RWPE2 (cell line): ENCODE results near the gene CBFA2T2.
A peak's percentile ranks its signal among the peaks of the same experiment; 100 is the strongest.
"Not testable (repeated sequence)": the region's sequence is repeated elsewhere in the genome, so short reads cannot be mapped to it uniquely, and the experiment has no call there.

Experiments
- ATAC-seq: fragments of 200-7000 bp; cut with Tn5 transposase; 3 replicates; pipeline ENCODE4 v1.9.1; 2021; ENCODE audit warnings: low read depth
- DNase-seq: peaks from one replicate; pipeline ENCODE4 v3.0.0-alpha.2; 2020; ENCODE audit warnings: low spot score
- H3K27ac ChIP-seq: fragments of 450-650 bp; 2 replicates; pipeline ENCODE4 v1.5.1; 2017; ENCODE audit warnings: mild to moderate bottlenecking; ENCODE audit not compliant: poor library complexity, severe bottlenecking
- H3K27me3 ChIP-seq: fragments of 250-450 bp; sonication (Bioruptor Pico); 2 replicates; pipeline ENCODE4 v1.5.1; 2021; ENCODE audit warnings: mild to moderate bottlenecking, moderate library complexity; ENCODE audit not compliant: insufficient read depth, poor library complexity, severe bottlenecking
- H3K36me3 ChIP-seq: fragments of 250-450 bp; sonication (Bioruptor Pico); 2 replicates; pipeline ENCODE4 v1.5.1; 2020; ENCODE audit warnings: low read depth, mild to moderate bottlenecking, moderate library complexity
- H3K4me1 ChIP-seq: fragments of 250-450 bp; sonication (Bioruptor Pico); 2 replicates; pipeline ENCODE4 v1.5.1; 2021; ENCODE audit warnings: mild to moderate bottlenecking, moderate library complexity; ENCODE audit not compliant: insufficient read depth, poor library complexity, severe bottlenecking
- H3K4me3 ChIP-seq: fragments of 250-450 bp; sonication (Bioruptor Pico); 2 replicates; pipeline ENCODE4 v1.5.1; 2021; ENCODE audit warnings: mild to moderate bottlenecking, moderate library complexity; ENCODE audit not compliant: severe bottlenecking
- H3K9me3 ChIP-seq: fragments of 250-450 bp; sonication (Bioruptor Pico); 2 replicates; pipeline ENCODE4 v1.5.1; 2021; ENCODE audit warnings: mild to moderate bottlenecking, moderate library complexity; ENCODE audit not compliant: severe bottlenecking
- CTCF ChIP-seq: fragments of 450-650 bp; IDR thresholded peaks from one replicate; pipeline ENCODE4 v1.5.1; 2017; ENCODE audit warnings: mild to moderate bottlenecking, moderate library complexity; ENCODE audit not compliant: poor library complexity, severe bottlenecking

The CBFA2T2 gene

GRCh38 chr20:33489495-33490022 lies 337 bp upstream of the CBFA2T2 start:
- Histone ChIP-seq H3K4me1 (peaks cover 9% of the 10 kb centered on the region), H3K27ac (peak overlapping the region; percentile 47), H3K36me3 (no peaks in the 10 kb centered on the region; the same call in 1 of the 2 replicates), H3K9me3 (no peaks in the 10 kb centered on the region), H3K4me3 (peak overlapping the region; percentile 92), H3K27me3 (no peaks in the 10 kb centered on the region)
- ATAC-seq, result peak; percentile 96
- TF ChIP-seq CTCF, result no peak
- peak; percentile 100 for DNase-seq

GRCh38 chr20:33490934-33491656 lies 1.2 kb downstream of the CBFA2T2 start:
- DNase-seq (no peak), ATAC-seq (no peak)
- H3K9me3 ChIP-seq, result no peaks in the 10 kb centered on the region
- H3K4me1 ChIP-seq, result peaks cover 9% of the 10 kb centered on the region
- H3K4me3 ChIP-seq, result peak overlapping the region; percentile 92
- TF ChIP-seq CTCF, result no peak
- H3K27ac ChIP-seq, result peak overlapping the region; percentile 47
- H3K36me3 ChIP-seq, result no peaks in the 10 kb centered on the region; the same call in 1 of the 2 replicates
- H3K27me3 ChIP-seq, result no peaks in the 10 kb centered on the region

- no peaks in the 10 kb centered on the region for H3K27me3 ChIP-seq
- no peak overlapping the region for H3K27ac ChIP-seq
- peaks cover 9% of the 10 kb centered on the region for H3K4me1 ChIP-seq
- no peaks in the 10 kb centered on the region for H3K9me3 ChIP-seq
- ATAC-seq, result no peak
- DNase-seq, result peak; percentile 41
- no peak for TF ChIP-seq CTCF
- no peaks in the 10 kb centered on the region; the same call in 1 of the 2 replicates for H3K36me3 ChIP-seq
- no peak overlapping the region for H3K4me3 ChIP-seq
Measured at GRCh38 chr20:33493076-33493766, 3.3 kb downstream of the CBFA2T2 start.

- H3K36me3 ChIP-seq, ATAC-seq, H3K27ac ChIP-seq, H3K4me1 ChIP-seq, H3K4me3 ChIP-seq, H3K9me3 ChIP-seq, H3K27me3 ChIP-seq: not testable (repeated sequence)
- DNase-seq, result peak; percentile 38
Measured at GRCh38 chr20:33496776-33497175, 6.9 kb downstream of the CBFA2T2 start.

GRCh38 chr20:33499355-33499754 lies 9.5 kb downstream of the CBFA2T2 start:
- H3K4me3 ChIP-seq, result no peak overlapping the region
- TF ChIP-seq CTCF, result no peak
- H3K36me3 ChIP-seq, result no peaks in the 10 kb centered on the region
- H3K4me1 ChIP-seq, result no peaks in the 10 kb centered on the region
- ATAC-seq (no peak), DNase-seq (no peak)
- H3K27ac ChIP-seq, result no peak overlapping the region
- no peaks in the 10 kb centered on the region for H3K9me3 ChIP-seq
- H3K27me3 ChIP-seq, result no peaks in the 10 kb centered on the region
